Endothelial cell of umbilical vein (primary cell): ENCODE data around the gene RGS11. TPM values are rescaled to one million over a fixed set of nuclear protein-coding genes. Genes with fewer than 3 reads are reported as not detected.

Source experiments
- BruUV-seq: library from RNA; stranded (reverse); fragments of 400-500 nt; replicated peaks from 2 replicates; lab custom pipeline; 2021; lab: Mats Ljungman, UMichigan
- CTCF ChIA-PET: fragments of 300-600, 350-600 bp; sonication (Branson Sonifier 250); formaldehyde crosslinking; loops from one replicate; lab custom pipeline; 2021; ENCODE audit warnings: antibody characterized with exemption, inconsistent platforms; lab: Charles Lee
- POLR2A ChIA-PET: fragments of 300-600, 350-600 bp; sonication (Branson Sonifier 250); formaldehyde crosslinking; loops from one replicate; lab custom pipeline; 2021; ENCODE audit warnings: antibody characterized with exemption, inconsistent platforms; lab: Charles Lee
- DNase-seq: peaks from one replicate; pipeline ENCODE4 v3.0.0-alpha.2; 2011; ENCODE audit warnings: low read depth, low spot score
- FAIRE-seq: peaks from 2 replicates; lab custom pipeline; 2011; peaks lifted over from hg19 to GRCh38; lab: Jason Lieb, UNC
- H2AFZ ChIP-seq: 2 replicates; pipeline ENCODE4 v1.6.0; 2012; ENCODE audit warnings: low read depth, low read length, control low read depth, inconsistent platforms
- H3K27ac ChIP-seq: 2 replicates; pipeline ENCODE4 v1.5.1; 2011; ENCODE audit warnings: low read depth, mild to moderate bottlenecking, control low read depth, low read length, moderate library complexity; ENCODE audit not compliant: insufficient read depth
- H3K27me3 ChIP-seq, 2 experiments: 2 replicates each; pipeline versions ENCODE4 v1.6.0 to v1.6.1; 2011; ENCODE audit warnings: low read length in 2 of 2, mixed read lengths in 1 of 2; ENCODE audit not compliant: control insufficient read depth in 2 of 2, insufficient read depth in 2 of 2
- H3K36me3 ChIP-seq, 2 experiments: 2 replicates in 1 of 2; 3 replicates in 1 of 2; pipeline ENCODE4 v1.5.1; 2011; ENCODE audit warnings: low read length in 2 of 2, mild to moderate bottlenecking in 1 of 2, moderate library complexity in 1 of 2; ENCODE audit not compliant: control insufficient read depth in 2 of 2, insufficient read depth in 2 of 2; ENCODE audit errors: extremely low read depth in 1 of 2
- H3K4me1 ChIP-seq: 3 replicates; pipeline ENCODE4 v1.5.1; 2011; ENCODE audit warnings: mild to moderate bottlenecking, low read length; ENCODE audit not compliant: control insufficient read depth, insufficient read depth; ENCODE audit errors: extremely low read depth
- H3K4me2 ChIP-seq: 2 replicates; pipeline ENCODE4 v1.6.1; 2011; ENCODE audit warnings: low read length, control low read depth, mixed read lengths; ENCODE audit not compliant: insufficient read depth
- H3K4me3 ChIP-seq, 3 experiments: fragments of 200-600 bp in 1 of 3; sonication (generic), shearing (Covaris generic) in 1 of 3; replicated peaks in 1 of 3; 2 replicates each; pipeline ENCODE4 v1.5.1; 2011 to 2016; ENCODE audit warnings: control low read depth in 3 of 3, low read length in 3 of 3, mild to moderate bottlenecking in 2 of 3, inconsistent platforms in 1 of 3, low read depth in 1 of 3, moderate library complexity in 1 of 3; ENCODE audit not compliant: insufficient read depth in 1 of 3
- H3K79me2 ChIP-seq: 2 replicates; pipeline ENCODE4 v1.6.0; 2012; ENCODE audit warnings: low read length, inconsistent platforms; ENCODE audit not compliant: control insufficient read depth, insufficient read depth
- H3K9ac ChIP-seq: replicated peaks from 2 replicates; pipeline ENCODE3; 2011; ENCODE audit warnings: low read length, control low read depth; ENCODE audit not compliant: insufficient read depth; ENCODE audit errors: extremely low read depth
- H3K9me1 ChIP-seq: replicated peaks from 3 replicates; pipeline ENCODE4 v1.6.0; 2011; ENCODE audit warnings: mild to moderate bottlenecking, low read length; ENCODE audit not compliant: control insufficient read depth, insufficient read depth; ENCODE audit errors: extremely low read depth
- H3K9me3 ChIP-seq: replicated peaks from 2 replicates; pipeline ENCODE4 v1.5.1; 2012; ENCODE audit warnings: low read length, inconsistent platforms; ENCODE audit not compliant: control insufficient read depth, insufficient read depth
- H4K20me1 ChIP-seq: replicated peaks from 2 replicates; pipeline ENCODE3; 2011; ENCODE audit warnings: mild to moderate bottlenecking, low read length; ENCODE audit not compliant: control insufficient read depth, insufficient read depth; ENCODE audit errors: extremely low read depth
- CTCF ChIP-seq, 2 donors: IDR thresholded peaks; 1 replicate in 1 of 2; 2 replicates in 1 of 2; pipeline ENCODE4 v1.5.1; 2011; ENCODE audit warnings: low read length in 2 of 2, mild to moderate bottlenecking in 2 of 2, moderate library complexity in 2 of 2, control low read depth in 1 of 2, inconsistent platforms in 1 of 2, low read depth in 1 of 2; ENCODE audit not compliant: insufficient read depth in 1 of 2; ENCODE audit errors: extremely low read depth in 1 of 2
- EZH2 ChIP-seq: IDR thresholded peaks from 2 replicates; pipeline ENCODE4 v1.6.1; 2012; ENCODE audit warnings: borderline replicate concordance, low read depth, mild to moderate bottlenecking, moderate library complexity, low read length, inconsistent platforms; ENCODE audit not compliant: severe bottlenecking
- FOS ChIP-seq: IDR thresholded peaks from 2 replicates; pipeline ENCODE4 v1.6.1; 2011; ENCODE audit warnings: mild to moderate bottlenecking, low read length, moderate library complexity, borderline replicate concordance; ENCODE audit not compliant: insufficient read depth
- GATA2 ChIP-seq: IDR thresholded peaks from 2 replicates; pipeline ENCODE4 v1.7.0; 2011; ENCODE audit warnings: low read depth, mild to moderate bottlenecking, moderate library complexity, mixed read lengths, low read length; ENCODE audit not compliant: insufficient read length, insufficient read depth
- JUN ChIP-seq: IDR thresholded peaks from 2 replicates; pipeline ENCODE4 v1.6.1; 2011; ENCODE audit warnings: borderline replicate concordance, low read depth; ENCODE audit not compliant: insufficient read length, insufficient read depth
- MAX ChIP-seq: IDR thresholded peaks from 2 replicates; pipeline ENCODE4 v1.6.1; 2011; ENCODE audit not compliant: insufficient read depth, insufficient read length
- MYC ChIP-seq: IDR thresholded peaks from one replicate; pipeline ENCODE4 v1.6.1; 2011; ENCODE audit warnings: mild to moderate bottlenecking, low read depth, low read length
- POLR2A ChIP-seq: IDR thresholded peaks from 2 replicates; pipeline ENCODE4 v1.6.1; 2012; ENCODE audit warnings: low read depth, mild to moderate bottlenecking, control low read depth, low read length
- POLR2AphosphoS5 ChIP-seq: IDR thresholded peaks from 2 replicates; pipeline ENCODE4 v1.6.1; 2012; ENCODE audit warnings: low read depth, mild to moderate bottlenecking, control low read depth, low read length, moderate library complexity; ENCODE audit not compliant: insufficient read depth
- dilution Hi-C: fragments of 300-500 bp; cut with MboI; formaldehyde crosslinking; loops from one replicate; pipeline ENCODE4 v1.15.0; 2019; ENCODE audit warnings: low sequenced_read_pairs; ENCODE audit not compliant: extremely low pct_ligation_motif_present
- intact Hi-C: fragments of 100-400 bp; cut with micrococcal nuclease; formaldehyde crosslinking; loops from one replicate; pipeline ENCODE4 v1.10.0; 2022
- polyA plus RNA-seq, 4 experiments: library from polyadenylated mRNA; depleted of rRNA in 3 of 4; stranded (reverse) in 3 of 4; unstranded in 1 of 4; fragments of >200 nt; gene quantifications; 2 replicates each; pipeline versions ENCODE4 v1.2.1 to v1.2.3, GENCODE V29; 2011 to 2012; ENCODE audit warnings: missing spikeins in 1 of 4
- total RNA-seq: library from RNA; stranded (reverse); gene quantifications from 2 replicates; pipeline ENCODE4 v1.2.3, GENCODE V29; 2021

RGS11 gene
- total and polyA plus RNA-seq, 2 donors (not counting 3 experiments of a cell fraction or from before 2014, with no cell fraction given) = 3.0 to 4.9 TPM

DNA sequence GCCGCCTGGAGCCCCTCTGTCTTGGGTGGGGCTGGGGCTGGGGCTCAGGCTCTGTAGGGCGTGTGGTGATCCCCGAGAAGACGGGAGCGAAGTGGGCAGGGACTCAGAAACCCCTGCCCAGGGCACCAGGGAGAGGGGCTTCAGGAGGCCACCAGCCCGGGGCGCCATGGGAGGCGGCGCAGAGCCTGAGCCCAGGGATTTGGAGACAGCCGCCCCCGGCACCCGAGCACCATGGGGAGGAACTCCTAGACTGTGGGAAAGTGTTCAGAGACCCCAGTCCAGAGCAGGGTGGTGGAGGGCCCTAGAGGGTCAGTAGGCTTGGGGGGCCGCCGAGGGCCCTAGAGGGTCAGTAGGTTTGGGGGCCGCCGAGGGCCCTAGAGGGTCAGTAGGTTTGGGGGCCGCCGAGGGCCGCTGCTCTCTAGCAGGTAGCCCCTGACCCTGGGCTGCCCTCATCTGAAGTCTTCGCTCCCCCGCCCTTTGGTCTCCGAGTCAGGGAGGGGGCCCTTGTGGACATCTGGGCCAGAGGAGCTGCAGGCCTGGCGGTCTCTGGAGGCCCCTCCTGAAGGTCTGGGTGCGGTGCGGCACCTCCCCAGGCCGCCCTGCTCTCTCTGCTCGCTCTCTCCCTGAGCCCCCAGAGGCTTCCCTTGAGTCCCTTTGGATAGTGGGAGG, 5.4 kb upstream of the RGS11 start:
- Histone ChIP-seq H3K79me2 (no peaks in the 10 kb centered on the region), H3K4me1 (no peaks in the 10 kb centered on the region), H3K27ac (no peak overlapping the region), H3K4me3 (no peak overlapping the region), H4K20me1 (no peaks in the 10 kb centered on the region), H2AFZ (peak overlapping the region; percentile 59), H3K27me3 (peaks cover 4% of the 10 kb centered on the region in 2 experiments), H3K9me3 (no peaks in the 10 kb centered on the region), H3K36me3 (no peaks in the 10 kb centered on the region), H3K9ac (no peak overlapping the region), H3K4me2 (no peak overlapping the region), H3K9me1 (no peaks in the 10 kb centered on the region)
- ChIA-PET POLR2A (no interaction called here), CTCF (interaction anchor here (1.0 kb wide), 1 partner anchor 71 kb away, joined by 4 read pairs; the partner anchor contains the start of gene AXIN1)
- FAIRE-seq = no peak
- no peak for DNase-seq
- BruUV-seq = no TSS peak
- TF ChIP-seq POLR2A (no peak), CTCF (IDR thresholded peaks at IDR 0.05; ENCODE audit: extremely low read depth in 1 of 2, insufficient read depth in 1 of 2, low read depth in 1 of 2, low read length in 2 of 2) (no peak), GATA2 (no peak), JUN (no peak), MYC (no peak), MAX (no peak), POLR2AphosphoS5 (no peak), FOS (no peak), EZH2 (no peak)
- dilution Hi-C loops = no loop called here
- intact Hi-C loops = no loop called here
